ENCODE measurements around the gene EXOC6B. TPM values are rescaled to one million over a fixed set of nuclear protein-coding genes. Genes with fewer than 3 reads are reported as not detected.

The EXOC6B gene
- total and polyA plus RNA-seq, 10 of the 15 experiments (the other 5 are each of a cell fraction or from before 2014, with no cell fraction given): 0.23 to 2.2 (median 1.2) TPM

DNA sequence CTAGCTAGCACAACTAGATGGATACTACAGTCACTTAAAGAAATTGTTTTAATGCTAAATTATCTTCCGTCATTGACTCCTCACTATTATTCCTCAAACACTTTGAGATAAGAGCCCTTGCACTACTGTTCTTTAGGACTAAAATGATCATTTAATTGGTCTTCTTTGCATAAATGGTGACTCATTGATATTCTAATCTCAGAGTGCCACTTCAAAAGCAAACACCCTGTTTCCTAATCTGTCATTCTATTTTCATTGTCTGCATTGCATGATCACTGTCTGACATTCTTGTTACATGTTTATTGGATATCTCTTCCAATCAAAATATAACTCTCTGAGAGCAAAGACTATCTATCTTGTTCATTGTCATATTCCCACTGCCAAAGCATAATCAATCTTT lies 313.9 kb downstream of the EXOC6B start (continued):
- TF ChIP-seq, protein P1, sequence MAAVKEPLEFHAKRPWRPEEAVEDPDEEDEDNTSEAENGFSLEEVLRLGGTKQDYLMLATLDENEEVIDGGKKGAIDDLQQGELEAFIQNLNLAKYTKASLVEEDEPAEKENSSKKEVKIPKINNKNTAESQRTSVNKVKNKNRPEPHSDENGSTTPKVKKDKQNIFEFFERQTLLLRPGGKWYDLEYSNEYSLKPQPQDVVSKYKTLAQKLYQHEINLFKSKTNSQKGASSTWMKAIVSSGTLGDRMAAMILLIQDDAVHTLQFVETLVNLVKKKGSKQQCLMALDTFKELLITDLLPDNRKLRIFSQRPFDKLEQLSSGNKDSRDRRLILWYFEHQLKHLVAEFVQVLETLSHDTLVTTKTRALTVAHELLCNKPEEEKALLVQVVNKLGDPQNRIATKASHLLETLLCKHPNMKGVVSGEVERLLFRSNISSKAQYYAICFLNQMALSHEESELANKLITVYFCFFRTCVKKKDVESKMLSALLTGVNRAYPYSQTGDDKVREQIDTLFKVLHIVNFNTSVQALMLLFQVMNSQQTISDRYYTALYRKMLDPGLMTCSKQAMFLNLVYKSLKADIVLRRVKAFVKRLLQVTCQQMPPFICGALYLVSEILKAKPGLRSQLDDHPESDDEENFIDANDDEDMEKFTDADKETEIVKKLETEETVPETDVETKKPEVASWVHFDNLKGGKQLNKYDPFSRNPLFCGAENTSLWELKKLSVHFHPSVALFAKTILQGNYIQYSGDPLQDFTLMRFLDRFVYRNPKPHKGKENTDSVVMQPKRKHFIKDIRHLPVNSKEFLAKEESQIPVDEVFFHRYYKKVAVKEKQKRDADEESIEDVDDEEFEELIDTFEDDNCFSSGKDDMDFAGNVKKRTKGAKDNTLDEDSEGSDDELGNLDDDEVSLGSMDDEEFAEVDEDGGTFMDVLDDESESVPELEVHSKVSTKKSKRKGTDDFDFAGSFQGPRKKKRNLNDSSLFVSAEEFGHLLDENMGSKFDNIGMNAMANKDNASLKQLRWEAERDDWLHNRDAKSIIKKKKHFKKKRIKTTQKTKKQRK (IDR thresholded peaks at IDR 0.05; ENCODE audit: low read depth, low read length): no peak
- TF ChIP-seq RCOR1 (conservative IDR thresholded peaks at IDR 0.05; ENCODE audit: low read depth, low read length): no peak
- no peak for TF ChIP-seq IKZF2 (IDR thresholded peaks at IDR 0.05)
- TF ChIP-seq RELA (IDR thresholded peaks at IDR 0.05; ENCODE audit: borderline replicate concordance, partially characterized antibody): no peak
- TF ChIP-seq, protein P2, sequence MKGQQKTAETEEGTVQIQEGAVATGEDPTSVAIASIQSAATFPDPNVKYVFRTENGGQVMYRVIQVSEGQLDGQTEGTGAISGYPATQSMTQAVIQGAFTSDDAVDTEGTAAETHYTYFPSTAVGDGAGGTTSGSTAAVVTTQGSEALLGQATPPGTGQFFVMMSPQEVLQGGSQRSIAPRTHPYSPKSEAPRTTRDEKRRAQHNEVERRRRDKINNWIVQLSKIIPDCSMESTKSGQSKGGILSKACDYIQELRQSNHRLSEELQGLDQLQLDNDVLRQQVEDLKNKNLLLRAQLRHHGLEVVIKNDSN (IDR thresholded peaks at IDR 0.05; ENCODE audit: borderline replicate concordance, extremely low read length, insufficient read depth, low read depth, low read length): no peak
- no peak for TF ChIP-seq HCFC1 (IDR thresholded peaks at IDR 0.05; ENCODE audit: low read length)
- TF ChIP-seq, protein P3, sequence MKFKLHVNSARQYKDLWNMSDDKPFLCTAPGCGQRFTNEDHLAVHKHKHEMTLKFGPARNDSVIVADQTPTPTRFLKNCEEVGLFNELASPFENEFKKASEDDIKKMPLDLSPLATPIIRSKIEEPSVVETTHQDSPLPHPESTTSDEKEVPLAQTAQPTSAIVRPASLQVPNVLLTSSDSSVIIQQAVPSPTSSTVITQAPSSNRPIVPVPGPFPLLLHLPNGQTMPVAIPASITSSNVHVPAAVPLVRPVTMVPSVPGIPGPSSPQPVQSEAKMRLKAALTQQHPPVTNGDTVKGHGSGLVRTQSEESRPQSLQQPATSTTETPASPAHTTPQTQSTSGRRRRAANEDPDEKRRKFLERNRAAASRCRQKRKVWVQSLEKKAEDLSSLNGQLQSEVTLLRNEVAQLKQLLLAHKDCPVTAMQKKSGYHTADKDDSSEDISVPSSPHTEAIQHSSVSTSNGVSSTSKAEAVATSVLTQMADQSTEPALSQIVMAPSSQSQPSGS (IDR thresholded peaks at IDR 0.05; ENCODE audit: low read length): no peak
- no peak for TF ChIP-seq NFYB (IDR thresholded peaks at IDR 0.05; ENCODE audit: insufficient read depth, low read depth, low read length)

All from GM12878 (cell line).